ENCODE results near the gene CACNA1S.

- TF ChIP-seq TAF1 (IDR thresholded peaks at IDR 0.05; ENCODE audit: low read depth, low read length) = no peak
- TF ChIP-seq PHF8 (conservative IDR thresholded peaks at IDR 0.05; ENCODE audit: low read depth, low read length) = no peak
- TF ChIP-seq CTCF (IDR thresholded peaks at IDR 0.05; ENCODE audit: control extremely low read depth in 1 of 3, insufficient read depth in 1 of 3, low read depth in 1 of 3, low read length in 3 of 3) = no peak
Measured at GRCh38 chr1:201064806-201065205, 47.4 kb downstream of the CACNA1S start.

Data from H1 (cell line).